ENCODE data around the gene RUVBL1.

RUVBL1 gene

DNA sequence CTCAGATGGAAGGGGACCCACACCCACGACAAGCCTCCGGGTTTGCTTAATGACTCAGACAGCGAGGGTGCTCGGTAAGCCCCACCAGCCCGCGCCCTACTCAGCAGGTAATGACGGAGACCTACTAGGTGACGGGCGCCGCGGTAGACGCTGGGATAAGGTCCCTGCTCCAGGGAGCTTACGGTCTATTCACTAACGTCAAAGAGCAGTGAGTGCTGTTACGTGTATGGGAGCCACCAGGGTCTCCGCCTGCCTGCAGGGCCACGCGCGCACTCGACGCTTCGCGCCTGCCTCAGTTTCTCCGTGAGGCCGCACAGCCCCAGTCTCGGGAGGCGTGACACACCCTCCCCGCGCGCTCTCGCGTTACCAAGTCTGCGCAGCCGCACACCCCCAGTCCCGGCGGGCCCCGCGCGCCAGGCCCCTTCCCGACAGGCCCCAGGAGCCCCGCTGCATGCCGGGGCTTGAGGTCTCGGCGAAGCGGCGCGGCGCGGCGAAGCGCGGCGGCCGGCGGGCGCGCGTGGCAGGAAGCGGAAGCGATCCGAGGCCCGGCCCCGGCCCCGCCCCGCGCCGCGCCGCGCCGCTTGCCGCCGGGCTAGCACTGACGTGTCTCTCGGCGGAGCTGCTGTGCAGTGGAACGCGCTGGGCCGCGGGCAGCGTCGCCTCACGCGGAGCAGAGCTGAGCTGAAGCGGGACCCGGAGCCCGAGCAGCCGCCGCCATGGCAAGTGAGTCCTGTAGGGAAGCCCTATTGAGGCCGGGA is 71.6 kb downstream of the RUVBL1 start, which contains the start of gene SEC61A1:
Gene SEC61A1, plus strand, starts transcription at position 601 of the 758 bp plus-strand sequence. Its CDS starts 116 bp downstream, at position 717.
- ATAC-seq (peak; percentile 96), DNase-seq (ENCODE audit: low spot score in 2 of 2) (peak; percentile 93 to 98)
- H3K9me3 Mint-ChIP-seq: no peaks in the 10 kb centered on the region
- peak within 1 kb of the TSS; percentile 93 for H3K4me3 Mint-ChIP-seq
- H3K36me3 Mint-ChIP-seq: peaks cover 52% of the 10 kb centered on the region
- H3K4me1 Mint-ChIP-seq: peaks cover 43% of the 10 kb centered on the region
- H3K27ac Mint-ChIP-seq: peak within 1 kb of the TSS; percentile 98

DNA sequence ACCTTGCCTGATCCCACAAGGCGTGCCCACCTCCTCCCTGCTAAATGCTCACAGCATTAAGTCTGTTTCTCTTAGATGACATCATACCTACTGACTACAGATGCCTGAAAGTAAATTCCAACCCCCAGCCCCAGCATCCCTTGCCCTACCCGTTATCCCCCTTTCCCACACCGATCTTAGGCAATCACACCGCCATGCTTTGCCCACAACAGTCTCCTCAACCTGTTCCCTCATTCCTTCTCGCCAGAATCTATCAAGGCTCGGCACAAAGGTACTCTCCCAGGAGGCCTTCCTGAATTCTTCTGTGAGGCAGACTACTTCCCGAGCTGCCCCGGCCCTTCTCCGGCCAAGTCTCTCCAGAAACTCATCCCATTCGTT is 72.2 kb downstream of the RUVBL1 start:
- Mint-ChIP-seq H3K9me3 (no peaks in the 10 kb centered on the region), H3K4me1 (peaks cover 43% of the 10 kb centered on the region), H3K36me3 (peaks cover 47% of the 10 kb centered on the region), H3K4me3 (peak overlapping the region; percentile 93), H3K27ac (peak overlapping the region; percentile 98)
- DNase-seq (ENCODE audit: low spot score in 2 of 2) (no peak), ATAC-seq (no peak)

DNA sequence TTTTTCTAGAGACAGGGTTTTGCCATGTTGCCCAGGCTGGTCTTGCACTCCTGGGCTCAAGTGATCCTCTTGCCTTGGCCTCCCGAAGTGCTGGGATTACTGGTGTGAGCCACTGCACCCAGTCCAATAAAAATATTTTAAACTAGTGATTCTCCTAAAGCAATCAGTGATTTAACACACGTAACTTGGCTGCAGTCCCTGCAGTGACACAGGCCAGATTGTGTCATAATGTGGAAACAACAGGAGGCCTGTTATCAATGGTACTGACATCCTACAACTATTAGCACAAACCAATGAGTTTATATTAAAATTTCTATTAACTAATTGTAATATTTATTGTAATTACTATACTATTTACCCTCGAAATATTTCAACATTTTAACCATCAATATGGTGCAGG is 73.0 kb downstream of the RUVBL1 start:
- Mint-ChIP-seq H3K4me1 (peaks cover 39% of the 10 kb centered on the region), H3K27ac (no peak overlapping the region), H3K36me3 (peaks cover 38% of the 10 kb centered on the region), H3K4me3 (peak overlapping the region; percentile 93), H3K9me3 (no peaks in the 10 kb centered on the region)
- DNase-seq (ENCODE audit: low spot score in 2 of 2) (no peak), ATAC-seq (no peak)

- Mint-ChIP-seq H3K9me3 (no peaks in the 10 kb centered on the region), H3K36me3 (no peaks in the 10 kb centered on the region), H3K4me1 (no peaks in the 10 kb centered on the region), H3K4me3 (no peak overlapping the region), H3K27ac (no peak overlapping the region)
- DNase-seq (ENCODE audit: low spot score in 2 of 2) (no peak), ATAC-seq (no peak)
Observed at GRCh38 chr3:128041344-128041743, 82.3 kb downstream of the RUVBL1 start.

DNA sequence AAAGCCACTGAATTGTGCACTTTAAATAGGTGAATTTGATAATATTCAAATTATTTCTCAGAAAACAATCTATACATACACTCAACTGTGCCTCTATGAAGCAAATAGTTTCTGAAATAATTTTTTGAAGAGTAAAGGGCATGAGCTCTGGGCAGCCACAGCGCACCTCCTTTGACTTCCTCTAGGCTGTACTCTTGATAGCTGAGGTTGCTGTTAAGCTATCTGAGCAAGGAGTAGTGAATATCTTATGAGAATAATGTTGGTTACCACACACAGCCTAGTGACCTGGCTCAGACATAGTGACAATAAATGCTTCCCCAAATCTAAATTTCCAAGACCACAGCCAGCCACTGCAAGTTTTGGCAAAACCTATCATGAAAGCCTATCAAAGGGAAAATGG is 83.0 kb downstream of the RUVBL1 start:
- no peak for ATAC-seq
- H3K9me3 Mint-ChIP-seq: no peaks in the 10 kb centered on the region
- H3K27ac Mint-ChIP-seq: no peak overlapping the region
- DNase-seq (ENCODE audit: low spot score in 2 of 2): no peak
- H3K36me3 Mint-ChIP-seq: no peaks in the 10 kb centered on the region
- H3K4me3 Mint-ChIP-seq: no peak overlapping the region
- H3K4me1 Mint-ChIP-seq: no peaks in the 10 kb centered on the region

DNA sequence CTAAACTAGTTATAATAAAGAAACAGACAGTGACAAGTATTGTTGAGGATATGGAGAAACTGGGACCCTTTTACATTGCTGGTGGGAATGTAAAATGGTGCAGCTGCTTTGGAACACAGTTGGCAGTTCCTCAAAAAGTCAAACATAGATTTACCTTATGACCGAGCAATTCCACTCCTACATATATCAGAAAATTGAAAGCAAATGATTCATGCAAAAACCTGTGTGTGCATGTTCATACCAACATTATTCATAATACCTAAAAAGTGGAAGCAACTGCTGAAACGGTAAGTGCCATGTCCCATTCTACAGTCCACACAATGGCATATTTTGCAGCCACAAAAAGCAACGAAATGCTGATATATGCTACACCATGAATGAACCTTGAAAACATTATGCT is 83.6 kb downstream of the RUVBL1 start:
- ATAC-seq (no peak), DNase-seq (ENCODE audit: low spot score in 2 of 2) (no peak)
- Mint-ChIP-seq H3K36me3 (no peaks in the 10 kb centered on the region), H3K9me3 (no peaks in the 10 kb centered on the region), H3K4me3 (no peak overlapping the region), H3K27ac (no peak overlapping the region), H3K4me1 (no peaks in the 10 kb centered on the region)

DNA sequence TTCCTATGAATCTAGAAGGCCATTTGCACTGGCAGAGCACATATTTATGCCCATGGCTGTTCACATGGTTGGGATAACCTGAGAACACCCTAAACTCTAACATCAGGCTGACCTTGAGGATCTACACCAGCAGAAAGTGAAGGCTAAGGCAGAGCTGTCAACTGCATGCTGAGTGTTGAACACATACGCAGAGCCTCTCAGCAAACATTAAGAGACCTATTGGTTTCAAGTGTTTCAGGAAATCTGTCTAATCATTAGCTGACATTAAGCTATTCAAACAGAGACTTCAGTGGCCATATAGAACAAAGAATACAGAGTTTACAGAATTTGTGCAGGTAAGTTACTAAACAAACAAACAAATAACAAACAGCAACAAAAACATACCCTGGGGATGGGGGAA is 87.5 kb downstream of the RUVBL1 start:
- ATAC-seq (no peak), DNase-seq (ENCODE audit: low spot score in 2 of 2) (no peak)
- Mint-ChIP-seq H3K4me1 (no peaks in the 10 kb centered on the region), H3K9me3 (no peaks in the 10 kb centered on the region), H3K27ac (no peak overlapping the region), H3K36me3 (no peaks in the 10 kb centered on the region), H3K4me3 (no peak overlapping the region)

GRCh38 chr3:128033102-128033501 is 90.5 kb downstream of the RUVBL1 start:
- Mint-ChIP-seq H3K4me3 (no peak overlapping the region), H3K4me1 (no peaks in the 10 kb centered on the region), H3K36me3 (no peaks in the 10 kb centered on the region), H3K9me3 (no peaks in the 10 kb centered on the region), H3K27ac (no peak overlapping the region)
- no peak for ATAC-seq
- DNase-seq (ENCODE audit: low spot score in 2 of 2): no peak

Data from stimulated activated effector memory CD8-positive, alpha-beta T cell treated with anti-CD3 and anti-CD28 coated beads, Interleukin-12 subunit alpha, Interleukin-12 subunit beta, amount 100 ng/mL, for 72 hours (primary cell).